ENCODE data around the gene LAD1.

Gene LAD1

DNA sequence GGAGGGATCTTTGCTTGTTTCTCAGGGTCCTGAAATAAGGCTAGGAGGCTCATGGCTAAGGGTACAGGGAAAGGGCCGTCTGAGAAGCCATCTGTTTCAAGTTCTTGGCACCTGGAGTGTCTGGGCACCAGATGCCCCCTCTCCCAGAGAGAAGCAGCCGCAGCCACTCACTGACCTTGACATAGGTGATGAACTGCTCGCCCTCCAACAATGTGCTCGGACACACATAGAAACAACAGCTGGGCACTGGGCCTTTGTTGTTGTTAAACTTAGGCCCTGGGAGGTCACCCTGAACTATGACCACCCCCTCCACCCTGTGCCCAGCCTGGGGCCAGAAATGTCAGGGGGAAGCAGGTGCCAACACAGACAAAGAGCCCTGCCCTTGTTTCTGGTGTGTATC lies 31.7 kb upstream of the LAD1 start:
- H3K36me3 ChIP-seq (ENCODE audit: insufficient read depth, low read length), result no peaks in the 10 kb centered on the region
- H3K9me2 ChIP-seq (replicated peaks; ENCODE audit: low read depth, low read length), result no peaks in the 10 kb centered on the region
- H3K27me3 ChIP-seq (ENCODE audit: insufficient read depth, low read length, poor library complexity, severe bottlenecking), result no peaks in the 10 kb centered on the region
- no peaks in the 10 kb centered on the region for H3F3A ChIP-seq (ENCODE audit: low read depth)
- H4K20me1 ChIP-seq (ENCODE audit: insufficient read depth, low read length, poor library complexity, severe bottlenecking), result no peaks in the 10 kb centered on the region
- no peak overlapping the region for H3K9ac ChIP-seq (ENCODE audit: low read depth, low read length, poor library complexity, severe bottlenecking)
- H2AFZ ChIP-seq (ENCODE audit: low read length), result no peak overlapping the region
- no peaks in the 10 kb centered on the region for H3K9me3 ChIP-seq (ENCODE audit: insufficient read depth, low read depth, low read length)
- no peak for TF ChIP-seq EZH2phosphoT487 (IDR thresholded peaks at IDR 0.05; ENCODE audit: borderline replicate concordance)
- TF ChIP-seq, protein P1, sequence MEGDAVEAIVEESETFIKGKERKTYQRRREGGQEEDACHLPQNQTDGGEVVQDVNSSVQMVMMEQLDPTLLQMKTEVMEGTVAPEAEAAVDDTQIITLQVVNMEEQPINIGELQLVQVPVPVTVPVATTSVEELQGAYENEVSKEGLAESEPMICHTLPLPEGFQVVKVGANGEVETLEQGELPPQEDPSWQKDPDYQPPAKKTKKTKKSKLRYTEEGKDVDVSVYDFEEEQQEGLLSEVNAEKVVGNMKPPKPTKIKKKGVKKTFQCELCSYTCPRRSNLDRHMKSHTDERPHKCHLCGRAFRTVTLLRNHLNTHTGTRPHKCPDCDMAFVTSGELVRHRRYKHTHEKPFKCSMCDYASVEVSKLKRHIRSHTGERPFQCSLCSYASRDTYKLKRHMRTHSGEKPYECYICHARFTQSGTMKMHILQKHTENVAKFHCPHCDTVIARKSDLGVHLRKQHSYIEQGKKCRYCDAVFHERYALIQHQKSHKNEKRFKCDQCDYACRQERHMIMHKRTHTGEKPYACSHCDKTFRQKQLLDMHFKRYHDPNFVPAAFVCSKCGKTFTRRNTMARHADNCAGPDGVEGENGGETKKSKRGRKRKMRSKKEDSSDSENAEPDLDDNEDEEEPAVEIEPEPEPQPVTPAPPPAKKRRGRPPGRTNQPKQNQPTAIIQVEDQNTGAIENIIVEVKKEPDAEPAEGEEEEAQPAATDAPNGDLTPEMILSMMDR (conservative IDR thresholded peaks at IDR 0.05; ENCODE audit: low read length), result no peak
- no peak overlapping the region for H3K4me2 ChIP-seq (ENCODE audit: low read depth, low read length, poor library complexity, severe bottlenecking)
- no peaks in the 10 kb centered on the region for H3K4me1 ChIP-seq (ENCODE audit: insufficient read depth, low read length, poor library complexity, severe bottlenecking)
- H3K79me2 ChIP-seq (ENCODE audit: insufficient read depth, low read length), result no peaks in the 10 kb centered on the region
- no peak overlapping the region for H3K4me3 ChIP-seq (ENCODE audit: low read length, poor library complexity, severe bottlenecking)

DNA sequence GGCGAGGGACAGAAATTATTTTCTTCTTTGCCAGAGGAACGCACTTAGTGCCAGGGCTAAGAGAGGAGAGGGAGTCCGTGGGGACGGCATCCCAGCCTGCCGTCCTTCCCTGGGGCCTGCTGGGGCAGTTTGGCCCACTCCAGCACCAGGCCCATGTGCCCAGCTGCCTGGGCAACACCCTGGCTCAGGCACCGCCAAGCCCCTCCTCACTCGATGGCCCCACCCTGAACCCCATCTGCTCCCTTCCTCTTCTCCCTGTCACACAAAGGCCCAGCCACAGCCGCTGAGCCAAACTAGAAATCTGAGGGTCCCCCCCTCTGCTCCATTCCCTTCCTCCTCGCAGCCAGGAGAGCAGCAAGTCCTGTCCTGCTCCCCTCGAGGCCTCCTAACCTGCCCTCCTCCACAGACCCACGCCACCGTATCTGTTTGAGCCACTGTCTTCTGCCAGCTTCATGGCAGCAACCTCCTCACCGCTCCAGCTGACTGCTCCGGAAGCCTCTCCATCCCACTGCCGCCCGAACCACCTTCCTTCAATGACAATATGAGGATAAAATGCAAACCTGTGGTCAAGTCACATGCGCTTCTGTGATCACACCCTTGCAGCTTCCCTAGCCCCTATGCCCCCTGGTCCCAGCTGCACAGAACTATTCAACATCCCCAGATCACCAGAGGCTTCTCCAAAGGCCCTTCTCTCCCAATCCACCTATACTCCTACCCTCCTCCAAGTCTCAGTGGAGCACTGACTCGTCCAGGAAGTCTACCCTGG lies 30.8 kb upstream of the LAD1 start:
- Histone ChIP-seq H3K79me2 (ENCODE audit: insufficient read depth, low read length) (no peaks in the 10 kb centered on the region), H3K4me3 (ENCODE audit: low read length, poor library complexity, severe bottlenecking) (no peak overlapping the region), H4K20me1 (ENCODE audit: insufficient read depth, low read length, poor library complexity, severe bottlenecking) (no peaks in the 10 kb centered on the region), H3K27me3 (ENCODE audit: insufficient read depth, low read length, poor library complexity, severe bottlenecking) (no peaks in the 10 kb centered on the region), H3K9me3 (ENCODE audit: insufficient read depth, low read depth, low read length) (no peaks in the 10 kb centered on the region), H3K9ac (ENCODE audit: low read depth, low read length, poor library complexity, severe bottlenecking) (no peak overlapping the region), H2AFZ (ENCODE audit: low read length) (no peak overlapping the region), H3K9me2 (replicated peaks; ENCODE audit: low read depth, low read length) (no peaks in the 10 kb centered on the region), H3K36me3 (ENCODE audit: insufficient read depth, low read length) (no peaks in the 10 kb centered on the region), H3F3A (ENCODE audit: low read depth) (no peaks in the 10 kb centered on the region), H3K4me1 (ENCODE audit: insufficient read depth, low read length, poor library complexity, severe bottlenecking) (no peaks in the 10 kb centered on the region), H3K4me2 (ENCODE audit: low read depth, low read length, poor library complexity, severe bottlenecking) (no peak overlapping the region)
- TF ChIP-seq EZH2phosphoT487 (IDR thresholded peaks at IDR 0.05; ENCODE audit: borderline replicate concordance), result no peak
- TF ChIP-seq, protein P1 (conservative IDR thresholded peaks at IDR 0.05; ENCODE audit: low read length), result no peak

DNA sequence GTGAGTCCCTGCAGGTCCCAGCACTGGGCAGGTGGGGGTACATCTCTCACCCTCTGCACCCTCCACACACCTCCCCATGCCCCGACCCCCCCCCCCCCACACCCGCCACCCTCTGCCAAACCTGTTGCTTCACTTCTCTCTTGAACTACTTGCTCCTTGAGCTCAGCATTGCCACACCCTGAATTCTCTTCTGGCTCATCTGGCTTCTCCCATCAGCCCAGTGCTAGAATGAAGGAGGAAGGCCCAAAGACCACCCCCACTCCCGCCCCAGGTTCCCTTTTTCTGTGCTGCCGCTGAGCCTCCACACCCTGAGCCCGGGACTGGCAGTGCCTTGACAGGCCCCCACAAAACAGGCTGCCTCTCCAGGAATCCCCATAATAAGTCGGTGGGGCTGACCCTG lies 28.8 kb upstream of the LAD1 start:
- Histone ChIP-seq H3K9me3 (ENCODE audit: insufficient read depth, low read depth, low read length) (no peaks in the 10 kb centered on the region), H3K4me1 (ENCODE audit: insufficient read depth, low read length, poor library complexity, severe bottlenecking) (no peaks in the 10 kb centered on the region), H3K79me2 (ENCODE audit: insufficient read depth, low read length) (no peaks in the 10 kb centered on the region), H3K9ac (ENCODE audit: low read depth, low read length, poor library complexity, severe bottlenecking) (no peak overlapping the region), H3K27me3 (ENCODE audit: insufficient read depth, low read length, poor library complexity, severe bottlenecking) (no peaks in the 10 kb centered on the region), H3F3A (ENCODE audit: low read depth) (no peaks in the 10 kb centered on the region), H3K36me3 (ENCODE audit: insufficient read depth, low read length) (no peaks in the 10 kb centered on the region), H3K4me3 (ENCODE audit: low read length, poor library complexity, severe bottlenecking) (no peak overlapping the region), H3K9me2 (replicated peaks; ENCODE audit: low read depth, low read length) (no peaks in the 10 kb centered on the region), H4K20me1 (ENCODE audit: insufficient read depth, low read length, poor library complexity, severe bottlenecking) (no peaks in the 10 kb centered on the region), H2AFZ (ENCODE audit: low read length) (no peak overlapping the region), H3K4me2 (ENCODE audit: low read depth, low read length, poor library complexity, severe bottlenecking) (no peak overlapping the region)
- no peak for TF ChIP-seq EZH2phosphoT487 (IDR thresholded peaks at IDR 0.05; ENCODE audit: borderline replicate concordance)
- TF ChIP-seq, protein P1 (conservative IDR thresholded peaks at IDR 0.05; ENCODE audit: low read length), result no peak
